ENCODE measurements around the gene LYRM4.

LYRM4 gene

GRCh38 chr6:5208471-5208971 lies 52.2 kb downstream of the LYRM4 start:
- Histone ChIP-seq H3K23ac (ENCODE audit: low read length in 2 of 2) (no peak overlapping the region), H3K4me1 (ENCODE audit: control insufficient read depth, insufficient read depth, low read depth, low read length) (peaks cover 7% of the 10 kb centered on the region), H3K4me2 (ENCODE audit: low read length, poor library complexity, severe bottlenecking) (no peak overlapping the region), H3K18ac (ENCODE audit: low read depth in 1 of 2, low read length in 2 of 2) (no peak overlapping the region), H2BK12ac (ENCODE audit: low read length in 2 of 2) (no peak overlapping the region), H2BK15ac (ENCODE audit: low read depth, poor library complexity, severe bottlenecking) (no peak overlapping the region), H2AK5ac (ENCODE audit: low read length, severe bottlenecking) (no peak overlapping the region), H3K36me3 (ENCODE audit: control insufficient read depth in 1 of 2, insufficient read depth in 2 of 2, low read depth in 1 of 2, low read length in 2 of 2) (peaks cover 5 to 16% of the 10 kb centered on the region in 2 experiments), H2AFZ (ENCODE audit: low read depth, low read length) (no peak overlapping the region), H3K14ac (ENCODE audit: low read length in 2 of 2) (no peak overlapping the region), H4K8ac (ENCODE audit: low read length) (no peak overlapping the region), H3K4me3 (ENCODE audit: insufficient read depth in 1 of 2, low read depth in 1 of 2, low read length in 2 of 2) (no peak overlapping the region), H2BK120ac (ENCODE audit: low read depth, low read length) (no peak overlapping the region), H4K91ac (ENCODE audit: low read length) (no peak overlapping the region), H2BK5ac (ENCODE audit: low read depth, low read length, poor library complexity, severe bottlenecking) (no peak overlapping the region), H3K27me3 (ENCODE audit: control insufficient read depth in 1 of 2, insufficient read depth in 1 of 2, low read length in 2 of 2) (no peaks in the 10 kb centered on the region), H3K79me1 (replicated peaks; ENCODE audit: low read length, poor library complexity, severe bottlenecking) (peaks cover 16% of the 10 kb centered on the region), H3K9me3 (ENCODE audit: control insufficient read depth, low read length) (no peaks in the 10 kb centered on the region), H3K4ac (ENCODE audit: low read depth in 1 of 2, low read length in 2 of 2) (no peak overlapping the region), H3K9ac (ENCODE audit: low read length) (peak overlapping the region; percentile 31), H3K27ac (ENCODE audit: low read length, poor library complexity, severe bottlenecking) (no peak overlapping the region)
- WGBS = 97% methylated on average over 3 of the region's 5 CpGs
- DNase-seq = no peak

GRCh38 chr6:5208057-5208456 lies 52.7 kb downstream of the LYRM4 start:
- no peak overlapping the region for H2AFZ ChIP-seq (ENCODE audit: low read depth, low read length)
- no peak overlapping the region for H2BK12ac ChIP-seq (ENCODE audit: low read length in 2 of 2)
- no peak for DNase-seq
- no peak overlapping the region for H3K14ac ChIP-seq (ENCODE audit: low read length in 2 of 2)
- H3K4ac ChIP-seq (ENCODE audit: low read depth in 1 of 2, low read length in 2 of 2) = no peak overlapping the region
- H2BK5ac ChIP-seq (ENCODE audit: low read depth, low read length, poor library complexity, severe bottlenecking) = no peak overlapping the region
- H2AK5ac ChIP-seq (ENCODE audit: low read length, severe bottlenecking) = no peak overlapping the region
- peak overlapping the region; percentile 31 for H3K9ac ChIP-seq (ENCODE audit: low read length)
- H2BK120ac ChIP-seq (ENCODE audit: low read depth, low read length) = no peak overlapping the region
- no peak overlapping the region for H2BK15ac ChIP-seq (ENCODE audit: low read depth, poor library complexity, severe bottlenecking)
- H3K4me3 ChIP-seq (ENCODE audit: insufficient read depth in 1 of 2, low read depth in 1 of 2, low read length in 2 of 2) = no peak overlapping the region
- H3K4me1 ChIP-seq (ENCODE audit: control insufficient read depth, insufficient read depth, low read depth, low read length) = peaks cover 7% of the 10 kb centered on the region
- H3K4me2 ChIP-seq (ENCODE audit: low read length, poor library complexity, severe bottlenecking) = no peak overlapping the region
- H3K23ac ChIP-seq (ENCODE audit: low read length in 2 of 2) = no peak overlapping the region
- H3K27me3 ChIP-seq (ENCODE audit: control insufficient read depth in 1 of 2, insufficient read depth in 1 of 2, low read length in 2 of 2) = no peaks in the 10 kb centered on the region
- H4K91ac ChIP-seq (ENCODE audit: low read length) = no peak overlapping the region
- no peak overlapping the region for H3K18ac ChIP-seq (ENCODE audit: low read depth in 1 of 2, low read length in 2 of 2)
- H3K9me3 ChIP-seq (ENCODE audit: control insufficient read depth, low read length) = no peaks in the 10 kb centered on the region
- 100% methylated on average over 1 of the region's 2 CpGs for WGBS
- no peak overlapping the region for H4K8ac ChIP-seq (ENCODE audit: low read length)
- peaks cover 2 to 11% of the 10 kb centered on the region in 2 experiments for H3K36me3 ChIP-seq (ENCODE audit: control insufficient read depth in 1 of 2, insufficient read depth in 2 of 2, low read depth in 1 of 2, low read length in 2 of 2)
- no peak overlapping the region for H3K27ac ChIP-seq (ENCODE audit: low read length, poor library complexity, severe bottlenecking)
- H3K79me1 ChIP-seq (replicated peaks; ENCODE audit: low read length, poor library complexity, severe bottlenecking) = peaks cover 15% of the 10 kb centered on the region

GRCh38 chr6:5206920-5207561 lies 53.7 kb downstream of the LYRM4 start:
- H3K23ac ChIP-seq (ENCODE audit: low read length in 2 of 2) = no peak overlapping the region
- H2AFZ ChIP-seq (ENCODE audit: low read depth, low read length) = no peak overlapping the region
- H3K27me3 ChIP-seq (ENCODE audit: control insufficient read depth in 1 of 2, insufficient read depth in 1 of 2, low read length in 2 of 2) = no peaks in the 10 kb centered on the region
- H3K4me1 ChIP-seq (ENCODE audit: control insufficient read depth, insufficient read depth, low read depth, low read length) = peaks cover 7% of the 10 kb centered on the region
- 86% methylated on average over 3 of the region's 6 CpGs for WGBS
- DNase-seq = no peak
- no peak overlapping the region for H2AK5ac ChIP-seq (ENCODE audit: low read length, severe bottlenecking)
- H2BK12ac ChIP-seq (ENCODE audit: low read length in 2 of 2) = no peak overlapping the region
- no peak overlapping the region for H4K91ac ChIP-seq (ENCODE audit: low read length)
- no peak overlapping the region for H3K4me3 ChIP-seq (ENCODE audit: insufficient read depth in 1 of 2, low read depth in 1 of 2, low read length in 2 of 2)
- no peaks in the 10 kb centered on the region for H3K9me3 ChIP-seq (ENCODE audit: control insufficient read depth, low read length)
- no peak overlapping the region for H3K4me2 ChIP-seq (ENCODE audit: low read length, poor library complexity, severe bottlenecking)
- no peak overlapping the region for H3K9ac ChIP-seq (ENCODE audit: low read length)
- peaks cover 0 to 1% of the 10 kb centered on the region in 2 experiments for H3K36me3 ChIP-seq (ENCODE audit: control insufficient read depth in 1 of 2, insufficient read depth in 2 of 2, low read depth in 1 of 2, low read length in 2 of 2)
- H3K18ac ChIP-seq (ENCODE audit: low read depth in 1 of 2, low read length in 2 of 2) = no peak overlapping the region
- no peak overlapping the region for H4K8ac ChIP-seq (ENCODE audit: low read length)
- no peak overlapping the region for H3K14ac ChIP-seq (ENCODE audit: low read length in 2 of 2)
- no peak overlapping the region for H3K4ac ChIP-seq (ENCODE audit: low read depth in 1 of 2, low read length in 2 of 2)
- H3K27ac ChIP-seq (ENCODE audit: low read length, poor library complexity, severe bottlenecking) = no peak overlapping the region
- H3K79me1 ChIP-seq (replicated peaks; ENCODE audit: low read length, poor library complexity, severe bottlenecking) = peaks cover 19% of the 10 kb centered on the region
- H2BK15ac ChIP-seq (ENCODE audit: low read depth, poor library complexity, severe bottlenecking) = no peak overlapping the region
- H2BK5ac ChIP-seq (ENCODE audit: low read depth, low read length, poor library complexity, severe bottlenecking) = no peak overlapping the region
- no peak overlapping the region for H2BK120ac ChIP-seq (ENCODE audit: low read depth, low read length)

- H3K4me2 ChIP-seq (ENCODE audit: low read length, poor library complexity, severe bottlenecking) = no peak overlapping the region
- no peak overlapping the region for H2AK5ac ChIP-seq (ENCODE audit: low read length, severe bottlenecking)
- H3K4me3 ChIP-seq (ENCODE audit: insufficient read depth in 1 of 2, low read depth in 1 of 2, low read length in 2 of 2) = no peak overlapping the region
- peaks cover 7% of the 10 kb centered on the region for H3K4me1 ChIP-seq (ENCODE audit: control insufficient read depth, insufficient read depth, low read depth, low read length)
- WGBS = 60% methylated on average over 7 of the region's 7 CpGs
- peak; percentile 61 for DNase-seq
- no peak overlapping the region for H4K8ac ChIP-seq (ENCODE audit: low read length)
- H3K9me3 ChIP-seq (ENCODE audit: control insufficient read depth, low read length) = no peaks in the 10 kb centered on the region
- no peak overlapping the region for H2BK12ac ChIP-seq (ENCODE audit: low read length in 2 of 2)
- no peak overlapping the region for H2AFZ ChIP-seq (ENCODE audit: low read depth, low read length)
- H3K36me3 ChIP-seq (ENCODE audit: control insufficient read depth in 1 of 2, insufficient read depth in 2 of 2, low read depth in 1 of 2, low read length in 2 of 2) = peaks cover 0 to 4% of the 10 kb centered on the region in 2 experiments
- no peak overlapping the region for H4K91ac ChIP-seq (ENCODE audit: low read length)
- H3K79me1 ChIP-seq (replicated peaks; ENCODE audit: low read length, poor library complexity, severe bottlenecking) = peaks cover 23% of the 10 kb centered on the region
- H3K9ac ChIP-seq (ENCODE audit: low read length) = peak overlapping the region; percentile 50
- H3K4ac ChIP-seq (ENCODE audit: low read depth in 1 of 2, low read length in 2 of 2) = no peak overlapping the region
- no peak overlapping the region for H2BK120ac ChIP-seq (ENCODE audit: low read depth, low read length)
- H3K23ac ChIP-seq (ENCODE audit: low read length in 2 of 2) = no peak overlapping the region
- H3K27ac ChIP-seq (ENCODE audit: low read length, poor library complexity, severe bottlenecking) = peak overlapping the region; percentile 14
- H3K14ac ChIP-seq (ENCODE audit: low read length in 2 of 2) = no peak overlapping the region
- H2BK15ac ChIP-seq (ENCODE audit: low read depth, poor library complexity, severe bottlenecking) = no peak overlapping the region
- H2BK5ac ChIP-seq (ENCODE audit: low read depth, low read length, poor library complexity, severe bottlenecking) = no peak overlapping the region
- H3K18ac ChIP-seq (ENCODE audit: low read depth in 1 of 2, low read length in 2 of 2) = no peak overlapping the region
- no peaks in the 10 kb centered on the region for H3K27me3 ChIP-seq (ENCODE audit: control insufficient read depth in 1 of 2, insufficient read depth in 1 of 2, low read length in 2 of 2)
Observed at GRCh38 chr6:5205877-5206850, 54.6 kb downstream of the LYRM4 start.

All from mesenchymal stem cell (in vitro differentiated cells and primary cell).